Endodermal cell (in vitro differentiated cells): ENCODE results near the gene FOXI1. TPM values are rescaled to one million over a fixed set of nuclear protein-coding genes. Genes with fewer than 3 reads are reported as not detected.

Experiments used
- DNase-seq: peaks from one replicate; pipeline ENCODE4 v3.0.0-alpha.2; 2017
- H3K27ac ChIP-seq: 2 replicates; pipeline ENCODE4 v1.5.1; 2013; ENCODE audit warnings: mild to moderate bottlenecking, low read depth, low read length, moderate library complexity
- H3K27me3 ChIP-seq: 2 replicates; pipeline ENCODE4 v1.6.1; 2013; ENCODE audit warnings: mild to moderate bottlenecking, low read length, moderate library complexity; ENCODE audit not compliant: insufficient read depth, control insufficient read depth, poor library complexity, severe bottlenecking
- H3K36me3 ChIP-seq: 2 replicates; pipeline ENCODE4 v1.7.0; 2013; ENCODE audit warnings: mild to moderate bottlenecking, low read length, moderate library complexity; ENCODE audit not compliant: control insufficient read depth, insufficient read depth
- H3K4me1 ChIP-seq: one replicate; pipeline ENCODE4 v1.7.0; 2013; ENCODE audit warnings: low read length; ENCODE audit not compliant: control insufficient read depth, insufficient read depth
- H3K4me3 ChIP-seq: 2 replicates; pipeline ENCODE4 v1.5.1; 2013; ENCODE audit warnings: mild to moderate bottlenecking, low read length, moderate library complexity
- H3K9ac ChIP-seq: 2 replicates; pipeline ENCODE4 v1.6.1; 2013; ENCODE audit warnings: mild to moderate bottlenecking, low read length, moderate library complexity; ENCODE audit not compliant: poor library complexity, severe bottlenecking; ENCODE audit errors: extremely low read depth
- H3K9me3 ChIP-seq: 2 replicates; pipeline ENCODE4 v1.6.1; 2013; ENCODE audit warnings: mild to moderate bottlenecking, low read length, moderate library complexity; ENCODE audit not compliant: control insufficient read depth
- H3K27ac Mint-ChIP-seq: 2 replicates; pipeline ENCODE4 v1.8.0; 2020; ENCODE audit warnings: mixed read lengths
- H3K27me3 Mint-ChIP-seq: 2 replicates; pipeline ENCODE4 v1.8.0; 2021; ENCODE audit warnings: mild to moderate bottlenecking, mixed read lengths; ENCODE audit not compliant: insufficient read depth
- H3K36me3 Mint-ChIP-seq: 2 replicates; pipeline ENCODE4 v1.8.0; 2020; ENCODE audit warnings: low read depth, mixed read lengths
- H3K4me1 Mint-ChIP-seq: 2 replicates; pipeline ENCODE4 v1.8.0; 2020; ENCODE audit warnings: mixed read lengths
- H3K4me3 Mint-ChIP-seq: 2 replicates; pipeline ENCODE4 v1.8.0; 2020; ENCODE audit warnings: mild to moderate bottlenecking, moderate library complexity, mixed read lengths
- H3K9me3 Mint-ChIP-seq: 2 replicates; pipeline ENCODE4 v1.8.0; 2020; ENCODE audit warnings: mild to moderate bottlenecking, mixed read lengths
- CTCF ChIP-seq: fragments of 200-600 bp; sonication (generic); conservative IDR thresholded peaks from 2 replicates; pipeline ENCODE4 v1.5.0; 2021; ENCODE audit warnings: antibody characterized with exemption, mild to moderate bottlenecking
- WGBS, 2 experiments: methylation state at CpG; one replicate each; pipeline versions ENCODE4 v1.1.5 to v1.1.7; 2013; ENCODE audit warnings: missing lambda C conversion rate in 2 of 2, mixed read lengths in 1 of 2; ENCODE audit not compliant: insufficient coverage in 1 of 2, insufficient read length in 1 of 2; 5-methylcytosine and 5-hydroxymethylcytosine counted together
- total RNA-seq, 2 donors: library from RNA; stranded (reverse); fragmentation: NEBNext Ultra II Directional in 1 of 2; extraction: Animal tissue kit (Norgen Biotek cat#: 25700) in 1 of 2; gene quantifications; 2 replicates in 1 of 2; 3 replicates in 1 of 2; pipeline ENCODE4 v1.2.1, GENCODE V29; 2021

The FOXI1 gene
- total RNA-seq, 2 donors from 2014 or later: 0.44 to 3.5 TPM

GRCh38 chr5:170151097-170151831 is 45.6 kb downstream of the FOXI1 start:
- H3K27ac Mint-ChIP-seq: peak overlapping the region; percentile 95
- no peak overlapping the region for H3K4me3 Mint-ChIP-seq
- no peaks in the 10 kb centered on the region for H3K9me3 Mint-ChIP-seq
- 66 to 68% methylated on average over 6 to 7 of the region's 7 CpGs for WGBS, 2 experiments
- peak overlapping the region; percentile 41 for H3K9ac ChIP-seq
- no peaks in the 10 kb centered on the region for H3K36me3 ChIP-seq
- H3K36me3 Mint-ChIP-seq: no peaks in the 10 kb centered on the region
- no peaks in the 10 kb centered on the region for H3K27me3 ChIP-seq
- no peak for TF ChIP-seq CTCF
- H3K9me3 ChIP-seq: no peaks in the 10 kb centered on the region
- no peaks in the 10 kb centered on the region for H3K27me3 Mint-ChIP-seq
- peaks cover 24% of the 10 kb centered on the region for H3K4me1 Mint-ChIP-seq
- DNase-seq: peak; percentile 89
- peaks cover 8% of the 10 kb centered on the region for H3K4me1 ChIP-seq
- H3K4me3 ChIP-seq: no peak overlapping the region
- H3K27ac ChIP-seq: peak overlapping the region; percentile 52

GRCh38 chr5:170152767-170153166 is 47.1 kb downstream of the FOXI1 start:
- no peak overlapping the region for H3K27ac Mint-ChIP-seq

GRCh38 chr5:170154297-170154696 is 48.6 kb downstream of the FOXI1 start:
- Mint-ChIP-seq H3K4me1 (peaks cover 24% of the 10 kb centered on the region), H3K27ac (peak overlapping the region; percentile 26), H3K36me3 (no peaks in the 10 kb centered on the region), H3K27me3 (no peaks in the 10 kb centered on the region), H3K9me3 (no peaks in the 10 kb centered on the region), H3K4me3 (no peak overlapping the region)
- Histone ChIP-seq H3K27ac (no peak overlapping the region), H3K9me3 (no peaks in the 10 kb centered on the region), H3K36me3 (no peaks in the 10 kb centered on the region), H3K27me3 (no peaks in the 10 kb centered on the region), H3K4me1 (peaks cover 8% of the 10 kb centered on the region), H3K9ac (no peak overlapping the region), H3K4me3 (no peak overlapping the region)
- DNase-seq: no peak
- no peak for TF ChIP-seq CTCF
- 81 to 89% methylated on average over 2 to 4 of the region's 4 CpGs for WGBS, 2 experiments

More at GRCh38 chr5:170152767-170153166, 47.1 kb downstream of the FOXI1 start:
- H3K36me3 Mint-ChIP-seq: no peaks in the 10 kb centered on the region
- H3K4me1 Mint-ChIP-seq: peaks cover 24% of the 10 kb centered on the region
- H3K27ac ChIP-seq: no peak overlapping the region
- no peaks in the 10 kb centered on the region for H3K36me3 ChIP-seq
- no peaks in the 10 kb centered on the region for H3K9me3 ChIP-seq
- H3K4me3 ChIP-seq: no peak overlapping the region
- H3K9me3 Mint-ChIP-seq: no peaks in the 10 kb centered on the region
- no peaks in the 10 kb centered on the region for H3K27me3 Mint-ChIP-seq
- no peak for TF ChIP-seq CTCF
- H3K9ac ChIP-seq: no peak overlapping the region
- peaks cover 8% of the 10 kb centered on the region for H3K4me1 ChIP-seq
- 98% methylated on average over 3 of the region's 3 CpGs; no CpG with 5 or more reads in 1 of the 2 experiments for WGBS, 2 experiments
- no peaks in the 10 kb centered on the region for H3K27me3 ChIP-seq
- no peak for DNase-seq
- H3K4me3 Mint-ChIP-seq: no peak overlapping the region
